HCT116 (cell line): ENCODE measurements around the gene MBP. TPM values are rescaled to one million over a fixed set of nuclear protein-coding genes. Genes with fewer than 3 reads are reported as not detected.
"Not testable (repeated sequence)": the region's sequence is repeated elsewhere in the genome, so short reads cannot be mapped to it uniquely, and the experiment has no call there.

Experiments
- ATAC-seq: fragments of 200-7000 bp; cut with Tn5 transposase; 2 replicates; pipeline ENCODE4 v1.9.1; 2020; ENCODE audit warnings: mild to moderate bottlenecking, moderate library complexity
- BruUV-seq: library from RNA; stranded (reverse); fragments of 400-500 nt; replicated peaks from 2 replicates; lab custom pipeline; 2021; lab: Mats Ljungman, UMichigan
- CTCF ChIA-PET: fragments of 300-600 bp; sonication (Branson Sonifier 250); formaldehyde crosslinking; loops from one replicate; lab custom pipeline; 2021; ENCODE audit warnings: antibody characterized with exemption; lab: Charles Lee
- POLR2A ChIA-PET: fragments of 300-600, 350-600 bp; sonication (Branson Sonifier 250); formaldehyde crosslinking; loops from one replicate; lab custom pipeline; 2021; ENCODE audit warnings: antibody characterized with exemption; lab: Charles Lee
- RAD21 ChIA-PET, 2 experiments: fragments of 300-600 bp; sonication (Branson Sonifier 250); formaldehyde crosslinking; loops; one replicate each; lab custom pipeline; 2023; ENCODE audit warnings: low total read pairs in 2 of 2; ENCODE audit not compliant: uncharacterized antibody in 2 of 2, unreplicated experiment in 2 of 2, low non-redundant PET in 1 of 2; lab: Charles Lee
- DNase-seq: peaks from one replicate; pipeline ENCODE4 v3.0.0-alpha.2; 2010; ENCODE audit warnings: low read depth, low spot score
- H2AFZ ChIP-seq: fragments of 200-600 bp; shearing (Covaris generic), sonication (generic); 2 replicates; pipeline ENCODE4 v1.6.1; 2017; ENCODE audit warnings: low read depth, mixed run types, mixed read lengths, antibody characterized with exemption, low read length; ENCODE audit not compliant: poor library complexity, severe bottlenecking
- H3K27ac ChIP-seq: 2 replicates; pipeline ENCODE4 v1.5.1; 2012; ENCODE audit warnings: low read depth, low read length
- H3K27me3 ChIP-seq: fragments of 200-600 bp; sonication (generic); 2 replicates; pipeline ENCODE4 v1.6.1; 2016; ENCODE audit warnings: mixed run types, low read length, mixed read lengths; ENCODE audit not compliant: insufficient read depth
- H3K36me3 ChIP-seq, 2 experiments: fragments of 200-500 bp in 1 of 2; fragments of 200-600 bp in 1 of 2; sonication (Bioruptor generic) in 1 of 2; sonication (generic) in 1 of 2; 2 replicates each; pipeline versions ENCODE4 v1.5.1 to v1.6.1; 2014 to 2016; ENCODE audit warnings: low read length in 2 of 2, inconsistent platforms in 1 of 2, mixed read lengths in 1 of 2, mixed run types in 1 of 2; ENCODE audit not compliant: insufficient read depth in 2 of 2, control insufficient read depth in 1 of 2
- H3K4me1 ChIP-seq, 2 experiments: fragments of 200-600 bp in 1 of 2; sonication (generic) in 1 of 2; 2 replicates each; pipeline versions ENCODE4 v1.5.1 to v1.6.1; 2012 to 2017; ENCODE audit warnings: low read length in 2 of 2, inconsistent platforms in 1 of 2, mild to moderate bottlenecking in 1 of 2, mixed read lengths in 1 of 2, mixed run types in 1 of 2, moderate library complexity in 1 of 2; ENCODE audit not compliant: insufficient read depth in 2 of 2, control insufficient read depth in 1 of 2
- H3K4me2 ChIP-seq: fragments of 200-600 bp; sonication (generic); 2 replicates; pipeline ENCODE4 v1.6.1; 2017; ENCODE audit warnings: mixed run types, low read length, mixed read lengths
- H3K4me3 ChIP-seq, 2 experiments: fragments of 200-600 bp in 1 of 2; sonication (generic) in 1 of 2; replicated peaks in 1 of 2; 2 replicates each; pipeline ENCODE4 v1.5.1; 2011 to 2016; ENCODE audit warnings: low read length in 2 of 2, control low read depth in 1 of 2, low read depth in 1 of 2, mild to moderate bottlenecking in 1 of 2, mixed read lengths in 1 of 2, mixed run types in 1 of 2
- H3K79me2 ChIP-seq: fragments of 200-600 bp; sonication (generic); 2 replicates; pipeline ENCODE4 v1.6.1; 2017; ENCODE audit warnings: mild to moderate bottlenecking, mixed run types, low read length, moderate library complexity, mixed read lengths; ENCODE audit not compliant: insufficient read depth
- H3K9ac ChIP-seq: fragments of 200-600 bp; sonication (generic); 2 replicates; pipeline ENCODE4 v1.6.1; 2016; ENCODE audit warnings: low read length, mixed read lengths
- H3K9me2 ChIP-seq: fragments of 200-600 bp; sonication (generic), shearing (Covaris generic); 2 replicates; pipeline ENCODE4 v1.6.1; 2017; ENCODE audit warnings: mixed run types, mild to moderate bottlenecking, moderate library complexity; ENCODE audit not compliant: insufficient read depth
- H3K9me3 ChIP-seq, 2 experiments: fragments of 200-500 bp in 1 of 2; fragments of 200-600 bp in 1 of 2; sonication (Bioruptor generic) in 1 of 2; sonication (generic) in 1 of 2; 2 replicates each; pipeline ENCODE4 v1.6.1; 2014 to 2017; ENCODE audit warnings: low read length in 2 of 2, mixed read lengths in 2 of 2, inconsistent platforms in 1 of 2, low read depth in 1 of 2, mild to moderate bottlenecking in 1 of 2, mixed run types in 1 of 2, moderate library complexity in 1 of 2; ENCODE audit not compliant: control insufficient read depth in 1 of 2, insufficient read depth in 1 of 2
- H4K20me1 ChIP-seq: fragments of 200-600 bp; sonication (generic), shearing (Covaris generic); 2 replicates; pipeline ENCODE4 v1.6.1; 2017; ENCODE audit warnings: mixed run types, mild to moderate bottlenecking, moderate library complexity; ENCODE audit not compliant: insufficient read depth
- CEBPB ChIP-seq: IDR thresholded peaks from 2 replicates; pipeline ENCODE4 v1.6.1; 2012; ENCODE audit warnings: low read depth
- CTCF ChIP-seq, 3 experiments: fragments of 200-600 bp in 1 of 3; sonication (generic) in 1 of 3; IDR thresholded peaks in 2 of 3; conservative IDR thresholded peaks in 1 of 3; 2 replicates each; pipeline ENCODE4 v1.5.1; 2012 to 2017; ENCODE audit warnings: low read depth in 2 of 3, low read length in 2 of 3, antibody characterized with exemption in 1 of 3, borderline replicate concordance in 1 of 3, control low read depth in 1 of 3, mild to moderate bottlenecking in 1 of 3, mixed read lengths in 1 of 3, mixed run types in 1 of 3, moderate library complexity in 1 of 3; ENCODE audit not compliant: insufficient read depth in 1 of 3
- EGR1 ChIP-seq: IDR thresholded peaks from 2 replicates; pipeline ENCODE4 v1.6.1; 2012; ENCODE audit warnings: low read depth
- ELF1 ChIP-seq: IDR thresholded peaks from 2 replicates; pipeline ENCODE4 v1.6.1; 2012; ENCODE audit warnings: low read depth, borderline replicate concordance
- EZH2phosphoT487 ChIP-seq: fragments of 200-600 bp; IDR thresholded peaks from 2 replicates; pipeline ENCODE4 v1.6.1; 2018; ENCODE audit warnings: antibody characterized with exemption, borderline replicate concordance
- POLR2A ChIP-seq: IDR thresholded peaks from 2 replicates; pipeline ENCODE4 v1.7.0; 2011; ENCODE audit warnings: borderline replicate concordance; ENCODE audit not compliant: insufficient read depth, insufficient read length; ENCODE audit errors: extremely low read depth
- POLR2AphosphoS5 ChIP-seq: IDR thresholded peaks from 2 replicates; pipeline ENCODE4 v1.6.1; 2011; ENCODE audit warnings: mild to moderate bottlenecking, low read depth, low read length, moderate library complexity
- ZFX ChIP-seq: fragments of 450-650 bp; IDR thresholded peaks from 2 replicates; pipeline ENCODE4 v1.6.1; 2017
- intact Hi-C: fragments of 100-400 bp; cut with micrococcal nuclease; formaldehyde crosslinking; loops from 2 replicates; pipeline ENCODE4 v1.10.0; 2022
- total RNA-seq: library from RNA; stranded (reverse); gene quantifications from one replicate; pipeline ENCODE4 v1.2.1, GENCODE V29; 2021; ENCODE audit not compliant: unreplicated experiment

MBP gene
- total RNA-seq, 1 experiment from 2014 or later = 34.9 TPM

GRCh38 chr18:76967721-76968472 lies 164.7 kb downstream of the MBP start:
- no TSS peak for BruUV-seq
- Histone ChIP-seq H3K9me3 (no peaks in the 10 kb centered on the region), H4K20me1 (no peaks in the 10 kb centered on the region), H3K4me3 (no peak overlapping the region), H3K36me3 (no peaks in the 10 kb centered on the region), H3K27me3 (no peaks in the 10 kb centered on the region), H3K27ac (no peak overlapping the region), H3K4me2 (no peak overlapping the region), H3K9me2 (no peaks in the 10 kb centered on the region), H3K9ac (no peak overlapping the region), H2AFZ (no peak overlapping the region), H3K4me1 (no peaks in the 10 kb centered on the region), H3K79me2 (no peaks in the 10 kb centered on the region)
- ChIA-PET RAD21 (no interaction called here), CTCF (no interaction called here), POLR2A (no interaction called here)
- no peak for DNase-seq
- intact Hi-C loops = no loop called here
- TF ChIP-seq CEBPB = no peak
- TF ChIP-seq CTCF (IDR thresholded peaks at IDR 0.05 in 2 of 3, conservative IDR thresholded peaks at IDR 0.05 in 1 of 3; ENCODE audit: borderline replicate concordance in 1 of 3, insufficient read depth in 1 of 3, low read depth in 2 of 3, low read length in 2 of 3) = no peak
- TF ChIP-seq ZFX = no peak
- no peak for TF ChIP-seq EGR1
- no peak for TF ChIP-seq POLR2A
- TF ChIP-seq ELF1 = no peak
- no peak for TF ChIP-seq POLR2AphosphoS5
- no peak for TF ChIP-seq EZH2phosphoT487
- ATAC-seq = no peak

GRCh38 chr18:76967299-76967698 lies 165.3 kb downstream of the MBP start:
- BruUV-seq, intact Hi-C loops, H3K27ac ChIP-seq, H3K9me3 ChIP-seq, H3K4me3 ChIP-seq, POLR2A ChIA-PET, H3K9ac ChIP-seq, ATAC-seq, CTCF ChIA-PET, RAD21 ChIA-PET, H3K4me1 ChIP-seq, H3K36me3 ChIP-seq, H3K27me3 ChIP-seq, H3K4me2 ChIP-seq, H3K9me2 ChIP-seq, H4K20me1 ChIP-seq, DNase-seq, H3K79me2 ChIP-seq, H2AFZ ChIP-seq: not testable (repeated sequence)

GRCh38 chr18:76965555-76966151 lies 166.9 kb downstream of the MBP start:
- ATAC-seq, H3K27ac ChIP-seq, H3K9ac ChIP-seq, DNase-seq, POLR2A ChIA-PET, H3K4me1 ChIP-seq, H3K36me3 ChIP-seq, H4K20me1 ChIP-seq, H3K9me3 ChIP-seq, BruUV-seq, H2AFZ ChIP-seq, H3K4me3 ChIP-seq, H3K79me2 ChIP-seq, RAD21 ChIA-PET, H3K27me3 ChIP-seq, H3K4me2 ChIP-seq, intact Hi-C loops, H3K9me2 ChIP-seq: not testable (repeated sequence)
- CTCF ChIA-PET = interaction anchor here (2.2 kb wide), 1 partner anchor 17 kb away, joined by 4 read pairs; no protein-coding TSS in a partner anchor
